ENCODE data around the gene POLA2. TPM values are rescaled to one million over a fixed set of nuclear protein-coding genes. Genes with fewer than 3 reads are reported as not detected.

POLA2 gene
- total and polyA plus RNA-seq, 7 donors = 3.6 to 13.4 (median 4.9) TPM

- intact Hi-C loops (cut with DNase I) = no loop called here
- peaks cover 0 to 33% (median 32%) of the 10 kb centered on the region in 4 donors for H3K4me1 ChIP-seq
- H3K9me3 ChIP-seq = no peaks in the 10 kb centered on the region
- no peak for TF ChIP-seq EP300 (IDR thresholded peaks at IDR 0.05)
- TF ChIP-seq POLR2AphosphoS5 (IDR thresholded peaks at IDR 0.05) = no peak
- no peak for TF ChIP-seq CTCF (IDR thresholded peaks at IDR 0.05)
- no peak for TF ChIP-seq POLR2A (IDR thresholded peaks at IDR 0.05)
- peaks cover 0 to 16% (median 3%) of the 10 kb centered on the region in 4 donors for H3K36me3 ChIP-seq
- no peak overlapping the region for H3K27ac ChIP-seq
- H3K27me3 ChIP-seq = no peaks in the 10 kb centered on the region
- H3K4me3 ChIP-seq = no peak overlapping the region
- no peak for DNase-seq
- WGBS, 2 donors = 85 to 92% methylated on average over 4 of the region's 4 CpGs
Observed at GRCh38 chr11:65286686-65287085, 24.9 kb downstream of the POLA2 start.

- H3K9me3 ChIP-seq = no peaks in the 10 kb centered on the region
- H3K27me3 ChIP-seq = no peaks in the 10 kb centered on the region
- WGBS, 2 donors = 93 to 96% methylated on average over 2 of the region's 2 CpGs
- H3K4me1 ChIP-seq = peaks cover 0 to 42% (median 41%) of the 10 kb centered on the region in 4 donors
- no peak for DNase-seq
- H3K4me3 ChIP-seq = no peak overlapping the region
- H3K27ac ChIP-seq = no peak overlapping the region
- intact Hi-C loops (cut with DNase I) = no loop called here
- H3K36me3 ChIP-seq = peaks cover 0 to 7% (median 0%) of the 10 kb centered on the region in 4 donors
- TF ChIP-seq POLR2A (IDR thresholded peaks at IDR 0.05) = no peak
- TF ChIP-seq EP300 (IDR thresholded peaks at IDR 0.05) = no peak
- no peak for TF ChIP-seq CTCF (IDR thresholded peaks at IDR 0.05)
- no peak for TF ChIP-seq POLR2AphosphoS5 (IDR thresholded peaks at IDR 0.05)
Observed at GRCh38 chr11:65287601-65288000, 25.8 kb downstream of the POLA2 start.

- Histone ChIP-seq H3K27me3 (no peaks in the 10 kb centered on the region), H3K4me1 (peaks cover 0 to 55% (median 55%) of the 10 kb centered on the region in 4 donors), H3K4me3 (no peak overlapping the region), H3K36me3 (no peaks in the 10 kb centered on the region), H3K27ac (peak overlapping the region; percentile 89 to 95 (median 94)), H3K9me3 (no peaks in the 10 kb centered on the region)
- WGBS, 2 donors = 77 to 81% methylated on average over 6 of the region's 6 CpGs
- intact Hi-C loops (cut with DNase I) = no loop called here
- peak; percentile 76 for DNase-seq
- TF ChIP-seq CTCF (IDR thresholded peaks at IDR 0.05) (no peak), POLR2A (IDR thresholded peaks at IDR 0.05) (no peak), EP300 (IDR thresholded peaks at IDR 0.05) (no peak), POLR2AphosphoS5 (IDR thresholded peaks at IDR 0.05) (no peak)
Observed at GRCh38 chr11:65288706-65289536, 27.2 kb downstream of the POLA2 start.

GRCh38 chr11:65290448-65291165, 28.8 kb downstream of the POLA2 start:
- Histone ChIP-seq H3K4me1 (peaks cover 0 to 72% (median 72%) of the 10 kb centered on the region in 4 donors), H3K36me3 (no peaks in the 10 kb centered on the region), H3K4me3 (no peak overlapping the region), H3K9me3 (no peaks in the 10 kb centered on the region), H3K27me3 (no peaks in the 10 kb centered on the region), H3K27ac (peak overlapping the region; percentile 89 to 95 (median 94))
- TF ChIP-seq POLR2AphosphoS5 (IDR thresholded peaks at IDR 0.05) = peak; percentile 71 to 87 (median 76)
- TF ChIP-seq EP300 (IDR thresholded peaks at IDR 0.05) = peak in 2 of 4 donors; percentile 2 to 61
- no peak for TF ChIP-seq POLR2A (IDR thresholded peaks at IDR 0.05)
- no peak for TF ChIP-seq CTCF (IDR thresholded peaks at IDR 0.05)
- intact Hi-C loops (cut with DNase I) = loop anchor here (10.0 kb wide), 1 partner anchor 214 kb away; no protein-coding TSS in a partner anchor
- 36 to 49% methylated on average over 8 of the region's 8 CpGs for WGBS, 2 donors
- DNase-seq = peak; percentile 99

Measured in sigmoid colon (tissue), 7 donors.